HG03354 (cell line): ENCODE measurements around the gene CMTM7.

Source experiments
- ATAC-seq: cut with Tn5 transposase; IDR thresholded peaks from one replicate; pipeline ENCODE4 v1.9.1; 2021; ENCODE audit warnings: mild to moderate bottlenecking; ENCODE audit not compliant: unreplicated experiment, poor library complexity, severe bottlenecking

Gene CMTM7

GRCh38 chr3:32410367-32411246 lies 19.0 kb downstream of the CMTM7 start:
- ATAC-seq, result no peak

DNA sequence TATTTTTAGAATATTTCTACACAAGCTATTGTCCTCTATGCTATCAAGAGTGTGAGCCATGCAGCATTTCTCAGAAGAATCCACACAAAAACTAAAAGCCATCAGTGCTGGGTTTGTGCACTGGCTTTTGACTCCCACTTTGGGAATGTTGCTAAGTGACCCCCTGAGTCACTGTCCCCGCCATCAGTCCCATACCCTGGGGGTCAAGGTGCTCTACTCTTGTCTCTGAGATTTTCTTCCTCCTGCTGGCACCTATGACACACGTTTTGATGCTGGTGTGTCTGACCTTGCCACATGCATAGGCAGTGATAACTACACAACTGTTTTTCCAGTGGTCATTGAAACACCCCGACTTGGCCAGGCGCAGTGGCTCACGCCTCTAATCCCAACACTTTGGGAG lies 19.8 kb downstream of the CMTM7 start:
- ATAC-seq, result no peak

- ATAC-seq, result no peak
Measured at GRCh38 chr3:32412887-32413286, 21.2 kb downstream of the CMTM7 start.

GRCh38 chr3:32413845-32414521 lies 22.3 kb downstream of the CMTM7 start:
- no peak for ATAC-seq

GRCh38 chr3:32414522-32415202 lies 23.0 kb downstream of the CMTM7 start:
- peak; percentile 75 for ATAC-seq

DNA sequence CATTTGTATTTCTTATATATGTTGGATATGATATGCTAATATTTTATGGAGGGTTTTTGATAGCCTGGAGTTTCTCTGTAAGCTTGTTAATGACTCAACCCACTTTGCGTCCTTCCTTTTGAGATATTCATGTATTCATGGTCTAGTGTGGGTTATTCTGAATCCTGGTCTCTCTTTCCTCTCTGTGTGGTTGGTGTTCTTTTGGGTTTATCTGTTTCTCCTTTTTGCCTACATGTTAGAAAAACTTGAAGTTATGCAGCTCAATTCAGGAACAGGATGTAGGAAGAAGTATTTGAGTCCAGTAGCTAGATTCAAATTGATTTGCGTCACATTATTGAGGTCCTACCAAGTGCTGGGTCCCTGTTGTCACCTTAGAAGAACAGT lies 28.1 kb downstream of the CMTM7 start:
- no peak for ATAC-seq

GRCh38 chr3:32420126-32421038 lies 28.7 kb downstream of the CMTM7 start:
- ATAC-seq, result peak; percentile 74

DNA sequence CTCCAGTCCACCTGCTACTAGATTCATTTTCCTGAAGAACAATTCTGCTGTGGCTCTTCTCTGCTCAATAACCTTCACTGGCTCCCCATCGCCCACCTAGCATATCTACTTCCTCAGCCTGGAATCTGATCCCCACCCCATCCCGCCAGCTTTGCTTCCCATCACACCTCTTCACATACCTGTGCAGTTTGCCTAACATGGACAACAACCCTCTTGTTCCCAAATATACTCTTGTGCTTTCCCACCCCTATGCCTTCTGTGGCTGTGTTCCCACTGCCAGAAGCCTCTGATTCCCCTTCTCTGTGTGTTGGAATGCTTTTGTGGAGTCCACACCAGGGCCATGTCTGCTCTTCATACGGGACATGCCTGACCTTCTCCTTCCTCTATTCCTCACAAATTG lies 29.5 kb downstream of the CMTM7 start:
- no peak for ATAC-seq

- no peak for ATAC-seq
Measured at GRCh38 chr3:32421991-32422859, 30.6 kb downstream of the CMTM7 start.

GRCh38 chr3:32422943-32423342 lies 31.3 kb downstream of the CMTM7 start:
- no peak for ATAC-seq

DNA sequence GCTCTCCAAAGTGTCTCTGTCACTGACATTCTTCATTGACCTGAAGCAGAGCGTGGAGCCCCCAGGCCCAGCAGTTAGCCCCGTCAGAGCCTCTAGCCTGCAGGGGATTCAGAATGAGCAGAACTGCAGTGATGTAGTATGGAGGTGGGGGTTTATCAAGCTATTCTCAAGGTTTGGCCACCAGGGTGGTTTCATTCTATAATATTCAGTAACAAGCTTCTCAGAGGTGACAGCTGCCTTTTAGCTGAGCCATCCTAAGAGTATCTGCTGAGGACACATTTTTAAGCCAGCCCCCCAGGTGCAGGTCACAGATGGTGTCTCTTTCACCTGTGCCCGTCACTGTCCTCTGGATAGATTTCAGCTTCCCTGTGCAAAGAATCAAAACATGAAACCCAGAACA lies 31.9 kb downstream of the CMTM7 start:
- ATAC-seq, result peak; percentile 44

GRCh38 chr3:32423956-32424557 lies 32.4 kb downstream of the CMTM7 start:
- no peak for ATAC-seq

- ATAC-seq, result no peak
Measured at GRCh38 chr3:32424581-32425250, 33.1 kb downstream of the CMTM7 start.

DNA sequence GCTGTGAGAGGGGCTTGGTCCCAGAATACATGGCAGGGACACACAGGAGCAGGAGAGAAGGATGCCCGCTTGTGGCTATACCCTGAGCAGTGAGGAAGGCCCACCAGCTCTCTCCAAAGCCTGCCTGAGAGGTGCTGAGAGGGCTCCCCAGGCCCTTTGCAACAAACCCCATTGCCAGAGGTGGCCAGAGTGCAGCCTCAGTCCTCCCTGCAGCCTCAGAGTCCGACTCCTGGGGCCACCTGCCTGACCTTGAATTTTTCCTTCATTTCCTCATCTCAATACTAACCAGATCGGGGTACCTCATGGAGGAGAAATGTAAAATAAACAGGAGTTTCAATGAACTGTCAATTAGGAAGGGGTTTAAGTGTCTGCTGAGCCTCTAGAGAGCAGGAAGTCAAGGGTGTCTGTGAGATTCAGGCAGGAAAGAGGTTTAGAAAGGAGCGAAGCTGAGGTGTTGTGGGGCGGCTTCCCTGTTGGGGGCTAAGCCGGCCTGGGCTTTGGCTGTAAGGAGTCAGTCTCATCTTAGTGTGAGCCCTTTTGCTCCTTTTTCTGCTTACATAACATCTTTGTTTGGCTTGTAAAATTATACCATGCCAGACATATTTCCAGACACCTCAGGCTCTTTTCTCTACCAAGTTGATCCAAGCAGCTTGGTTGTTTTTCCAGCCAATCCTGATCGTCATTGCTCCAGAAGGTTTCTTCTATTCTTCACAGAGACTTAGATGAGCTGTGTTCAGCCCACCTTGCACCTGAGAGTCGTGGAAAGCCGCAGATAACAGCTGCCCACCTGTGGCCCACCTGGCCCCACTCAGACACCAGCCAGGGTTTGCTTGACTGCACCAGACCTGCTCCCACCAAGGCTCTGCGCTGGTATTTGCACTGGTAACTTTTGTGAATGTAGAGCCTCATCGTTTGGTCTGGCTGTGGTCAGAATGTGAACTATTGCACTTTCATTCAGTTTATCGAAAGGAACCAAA lies 36.7 kb downstream of the CMTM7 start:
- peak; percentile 78 for ATAC-seq

DNA sequence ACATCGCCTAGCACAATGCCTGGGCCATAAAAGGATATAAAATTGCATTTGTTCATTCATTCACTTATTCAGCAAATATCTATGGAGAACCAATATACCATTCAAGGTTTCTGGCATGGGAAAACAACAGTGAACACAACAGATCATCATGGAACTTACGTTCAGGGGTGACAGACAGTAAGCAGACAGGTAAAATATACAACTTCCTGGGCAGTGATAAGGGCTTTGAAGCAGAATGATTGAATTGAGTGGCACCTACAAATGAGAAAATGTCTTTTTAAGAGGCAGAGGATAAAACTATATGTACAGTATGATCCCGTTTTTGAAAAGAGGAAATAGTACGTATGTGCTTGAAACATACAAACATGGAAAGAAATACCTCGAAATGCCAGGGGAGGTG lies 39.2 kb downstream of the CMTM7 start:
- ATAC-seq, result no peak

GRCh38 chr3:32431481-32431880 lies 39.8 kb downstream of the CMTM7 start:
- no peak for ATAC-seq
